Neural cell (in vitro differentiated cells): ENCODE results near the gene UQCRQ.

Experiments used
- EP300 ChIP-seq: fragments of 450-650 bp; conservative IDR thresholded peaks from 2 replicates; pipeline ENCODE4 v1.6.1; 2014; ENCODE audit warnings: antibody characterized with exemption, mild to moderate bottlenecking, moderate library complexity; ENCODE audit not compliant: poor library complexity, severe bottlenecking
- POLR2AphosphoS5 ChIP-seq: IDR thresholded peaks from 2 replicates; pipeline ENCODE4 v1.6.1; 2012
- SMC3 ChIP-seq: fragments of 450-650 bp; conservative IDR thresholded peaks from 2 replicates; pipeline ENCODE4 v1.6.1; 2014; ENCODE audit warnings: antibody characterized with exemption, mild to moderate bottlenecking, moderate library complexity; ENCODE audit not compliant: poor library complexity
- TAF1 ChIP-seq: IDR thresholded peaks from 2 replicates; pipeline ENCODE4 v1.6.1; 2012; ENCODE audit warnings: low read depth
- TF ChIP-seq, protein P1 (sequence below): fragments of 450-650 bp; IDR thresholded peaks from 2 replicates; pipeline ENCODE4 v1.5.1; 2014; ENCODE audit warnings: antibody characterized with exemption, mild to moderate bottlenecking, moderate library complexity; ENCODE audit not compliant: poor library complexity, severe bottlenecking
- TF ChIP-seq, protein P2 (sequence below): IDR thresholded peaks from 2 replicates; pipeline ENCODE4 v1.6.1; 2012; ENCODE audit warnings: borderline replicate concordance

DNA sequence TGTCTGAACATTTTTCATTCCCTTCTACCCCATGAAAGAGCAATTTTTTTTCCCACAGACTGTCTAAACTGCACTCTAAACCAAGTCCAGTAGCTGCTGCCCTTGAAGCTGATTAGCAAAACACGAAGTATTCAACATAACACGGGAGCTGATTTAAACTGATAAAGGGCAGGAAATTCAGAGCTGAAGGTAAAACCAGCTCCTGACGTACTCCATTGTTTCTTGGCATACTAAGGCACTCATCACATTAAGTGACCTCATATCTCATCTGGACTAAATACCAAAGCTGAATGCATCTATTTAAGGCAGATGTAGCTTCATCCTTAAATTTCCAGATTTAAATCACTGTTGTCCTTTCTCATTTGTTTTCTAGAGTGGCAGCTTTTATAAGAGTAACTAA lies 12.1 kb upstream of the UQCRQ start:
- TF ChIP-seq, protein P1, sequence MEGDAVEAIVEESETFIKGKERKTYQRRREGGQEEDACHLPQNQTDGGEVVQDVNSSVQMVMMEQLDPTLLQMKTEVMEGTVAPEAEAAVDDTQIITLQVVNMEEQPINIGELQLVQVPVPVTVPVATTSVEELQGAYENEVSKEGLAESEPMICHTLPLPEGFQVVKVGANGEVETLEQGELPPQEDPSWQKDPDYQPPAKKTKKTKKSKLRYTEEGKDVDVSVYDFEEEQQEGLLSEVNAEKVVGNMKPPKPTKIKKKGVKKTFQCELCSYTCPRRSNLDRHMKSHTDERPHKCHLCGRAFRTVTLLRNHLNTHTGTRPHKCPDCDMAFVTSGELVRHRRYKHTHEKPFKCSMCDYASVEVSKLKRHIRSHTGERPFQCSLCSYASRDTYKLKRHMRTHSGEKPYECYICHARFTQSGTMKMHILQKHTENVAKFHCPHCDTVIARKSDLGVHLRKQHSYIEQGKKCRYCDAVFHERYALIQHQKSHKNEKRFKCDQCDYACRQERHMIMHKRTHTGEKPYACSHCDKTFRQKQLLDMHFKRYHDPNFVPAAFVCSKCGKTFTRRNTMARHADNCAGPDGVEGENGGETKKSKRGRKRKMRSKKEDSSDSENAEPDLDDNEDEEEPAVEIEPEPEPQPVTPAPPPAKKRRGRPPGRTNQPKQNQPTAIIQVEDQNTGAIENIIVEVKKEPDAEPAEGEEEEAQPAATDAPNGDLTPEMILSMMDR: no peak
- TF ChIP-seq EP300 (no peak), POLR2AphosphoS5 (no peak), SMC3 (no peak), TAF1 (no peak)
- TF ChIP-seq, protein P2, sequence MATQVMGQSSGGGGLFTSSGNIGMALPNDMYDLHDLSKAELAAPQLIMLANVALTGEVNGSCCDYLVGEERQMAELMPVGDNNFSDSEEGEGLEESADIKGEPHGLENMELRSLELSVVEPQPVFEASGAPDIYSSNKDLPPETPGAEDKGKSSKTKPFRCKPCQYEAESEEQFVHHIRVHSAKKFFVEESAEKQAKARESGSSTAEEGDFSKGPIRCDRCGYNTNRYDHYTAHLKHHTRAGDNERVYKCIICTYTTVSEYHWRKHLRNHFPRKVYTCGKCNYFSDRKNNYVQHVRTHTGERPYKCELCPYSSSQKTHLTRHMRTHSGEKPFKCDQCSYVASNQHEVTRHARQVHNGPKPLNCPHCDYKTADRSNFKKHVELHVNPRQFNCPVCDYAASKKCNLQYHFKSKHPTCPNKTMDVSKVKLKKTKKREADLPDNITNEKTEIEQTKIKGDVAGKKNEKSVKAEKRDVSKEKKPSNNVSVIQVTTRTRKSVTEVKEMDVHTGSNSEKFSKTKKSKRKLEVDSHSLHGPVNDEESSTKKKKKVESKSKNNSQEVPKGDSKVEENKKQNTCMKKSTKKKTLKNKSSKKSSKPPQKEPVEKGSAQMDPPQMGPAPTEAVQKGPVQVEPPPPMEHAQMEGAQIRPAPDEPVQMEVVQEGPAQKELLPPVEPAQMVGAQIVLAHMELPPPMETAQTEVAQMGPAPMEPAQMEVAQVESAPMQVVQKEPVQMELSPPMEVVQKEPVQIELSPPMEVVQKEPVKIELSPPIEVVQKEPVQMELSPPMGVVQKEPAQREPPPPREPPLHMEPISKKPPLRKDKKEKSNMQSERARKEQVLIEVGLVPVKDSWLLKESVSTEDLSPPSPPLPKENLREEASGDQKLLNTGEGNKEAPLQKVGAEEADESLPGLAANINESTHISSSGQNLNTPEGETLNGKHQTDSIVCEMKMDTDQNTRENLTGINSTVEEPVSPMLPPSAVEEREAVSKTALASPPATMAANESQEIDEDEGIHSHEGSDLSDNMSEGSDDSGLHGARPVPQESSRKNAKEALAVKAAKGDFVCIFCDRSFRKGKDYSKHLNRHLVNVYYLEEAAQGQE: no peak
